HFF-Myc (cell line): Measurements from ENCODE around the gene MARS1.
"Not testable (repeated sequence)": the region's sequence is repeated elsewhere in the genome, so short reads cannot be mapped to it uniquely, and the experiment has no call there.

Experiments used
- DNase-seq: peaks from one replicate; pipeline ENCODE4 v3.0.0-alpha.2; 2011; ENCODE audit warnings: low read depth; ENCODE audit errors: extremely low read depth
- H3K4me3 ChIP-seq: replicated peaks from 2 replicates; pipeline ENCODE4 v1.5.1; 2011; ENCODE audit warnings: low read depth, mild to moderate bottlenecking, control low read depth, low read length
- CTCF ChIP-seq: IDR thresholded peaks from 2 replicates; pipeline ENCODE4 v1.5.1; 2012; ENCODE audit warnings: mild to moderate bottlenecking, low read depth, low read length, control low read depth; ENCODE audit errors: missing control alignments

The MARS1 gene

GRCh38 chr12:57491393-57492280, 3.8 kb downstream of the MARS1 start:
- no peak for TF ChIP-seq CTCF

GRCh38 chr12:57495051-57495701, 7.3 kb downstream of the MARS1 start:
- DNase-seq, H3K4me3 ChIP-seq: not testable (repeated sequence)

More at GRCh38 chr12:57491393-57492280, 3.8 kb downstream of the MARS1 start:
- no peak overlapping the region for H3K4me3 ChIP-seq
- DNase-seq: no peak

GRCh38 chr12:57496822-57497221, 9.0 kb downstream of the MARS1 start:
- no peak overlapping the region for H3K4me3 ChIP-seq
- no peak for DNase-seq
- no peak for TF ChIP-seq CTCF

GRCh38 chr12:57497223-57498131, 9.6 kb downstream of the MARS1 start:
- no peak for TF ChIP-seq CTCF
- DNase-seq: no peak
- no peak overlapping the region for H3K4me3 ChIP-seq

GRCh38 chr12:57498132-57498502, 10.2 kb downstream of the MARS1 start:
- H3K4me3 ChIP-seq: no peak overlapping the region
- no peak for TF ChIP-seq CTCF
- DNase-seq: no peak

GRCh38 chr12:57498571-57498970, 10.7 kb downstream of the MARS1 start:
- DNase-seq: no peak
- H3K4me3 ChIP-seq: no peak overlapping the region
- TF ChIP-seq CTCF: no peak
